Measurements from ENCODE around the gene GOLGA6L26.
A peak's percentile ranks its signal among the peaks of the same experiment; 100 is the strongest.
"Not testable (repeated sequence)": the region's sequence is repeated elsewhere in the genome, so short reads cannot be mapped to it uniquely, and the experiment has no call there.

The GOLGA6L26 gene

DNA sequence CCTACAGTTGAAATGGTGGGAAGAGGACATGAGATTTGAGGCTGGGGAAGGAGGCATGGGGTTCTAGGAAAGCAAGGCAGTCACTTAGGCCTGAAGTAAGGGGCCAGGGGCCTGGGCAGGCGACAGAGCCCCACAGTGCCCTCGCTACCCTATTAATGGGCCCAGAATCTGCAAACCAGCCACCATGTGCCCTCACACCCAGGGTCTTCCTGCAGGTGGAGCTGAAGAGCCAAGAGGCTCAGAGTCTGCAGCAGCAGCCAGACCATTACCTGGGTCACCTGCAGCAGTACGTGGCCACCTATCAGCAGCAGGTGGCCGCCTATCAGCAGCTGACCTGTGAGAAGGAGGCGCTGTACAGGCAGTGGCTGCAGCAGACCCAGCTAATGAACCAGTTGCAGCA lies 28.6 kb upstream of the GOLGA6L26 start:
- not testable (repeated sequence) for H3K27me3 ChIP-seq (replicated peaks; ENCODE audit: insufficient read depth, low read length); H3K9me3 ChIP-seq (replicated peaks; ENCODE audit: insufficient read depth, low read length); H3K4me1 ChIP-seq (ENCODE audit: low read length); H3K36me3 ChIP-seq (replicated peaks; ENCODE audit: insufficient read depth, low read length); H3K4me2 ChIP-seq (ENCODE audit: low read depth, low read length); H3K27ac ChIP-seq (ENCODE audit: low read length); H2AFZ ChIP-seq (ENCODE audit: low read length); H3K9me2 ChIP-seq (replicated peaks; ENCODE audit: insufficient read depth, low read length); H3F3A ChIP-seq (ENCODE audit: insufficient read depth, low read length); DNase-seq; H3K79me2 ChIP-seq (ENCODE audit: low read length); H4K20me1 ChIP-seq (ENCODE audit: insufficient read depth, low read length); H3K9ac ChIP-seq (ENCODE audit: low read length); H3K4me3 ChIP-seq (ENCODE audit: low read length)
- TF ChIP-seq, protein P1, sequence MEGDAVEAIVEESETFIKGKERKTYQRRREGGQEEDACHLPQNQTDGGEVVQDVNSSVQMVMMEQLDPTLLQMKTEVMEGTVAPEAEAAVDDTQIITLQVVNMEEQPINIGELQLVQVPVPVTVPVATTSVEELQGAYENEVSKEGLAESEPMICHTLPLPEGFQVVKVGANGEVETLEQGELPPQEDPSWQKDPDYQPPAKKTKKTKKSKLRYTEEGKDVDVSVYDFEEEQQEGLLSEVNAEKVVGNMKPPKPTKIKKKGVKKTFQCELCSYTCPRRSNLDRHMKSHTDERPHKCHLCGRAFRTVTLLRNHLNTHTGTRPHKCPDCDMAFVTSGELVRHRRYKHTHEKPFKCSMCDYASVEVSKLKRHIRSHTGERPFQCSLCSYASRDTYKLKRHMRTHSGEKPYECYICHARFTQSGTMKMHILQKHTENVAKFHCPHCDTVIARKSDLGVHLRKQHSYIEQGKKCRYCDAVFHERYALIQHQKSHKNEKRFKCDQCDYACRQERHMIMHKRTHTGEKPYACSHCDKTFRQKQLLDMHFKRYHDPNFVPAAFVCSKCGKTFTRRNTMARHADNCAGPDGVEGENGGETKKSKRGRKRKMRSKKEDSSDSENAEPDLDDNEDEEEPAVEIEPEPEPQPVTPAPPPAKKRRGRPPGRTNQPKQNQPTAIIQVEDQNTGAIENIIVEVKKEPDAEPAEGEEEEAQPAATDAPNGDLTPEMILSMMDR (IDR thresholded peaks at IDR 0.05; ENCODE audit: low read length), result peak; percentile 12; the same call in 1 of the 2 replicates

- H3K4me2 ChIP-seq (ENCODE audit: low read depth, low read length); H3K9ac ChIP-seq (ENCODE audit: low read length); H3K36me3 ChIP-seq (replicated peaks; ENCODE audit: insufficient read depth, low read length); H3K27ac ChIP-seq (ENCODE audit: low read length); DNase-seq; H3K4me3 ChIP-seq (ENCODE audit: low read length); H3K79me2 ChIP-seq (ENCODE audit: low read length); H3F3A ChIP-seq (ENCODE audit: insufficient read depth, low read length); H3K9me3 ChIP-seq (replicated peaks; ENCODE audit: insufficient read depth, low read length); H4K20me1 ChIP-seq (ENCODE audit: insufficient read depth, low read length); H3K9me2 ChIP-seq (replicated peaks; ENCODE audit: insufficient read depth, low read length); H2AFZ ChIP-seq (ENCODE audit: low read length); H3K27me3 ChIP-seq (replicated peaks; ENCODE audit: insufficient read depth, low read length); H3K4me1 ChIP-seq (ENCODE audit: low read length): not testable (repeated sequence)
Observed at GRCh38 chr15:23354448-23354847, 20.5 kb upstream of the GOLGA6L26 start, which contains the start of gene GOLGA8S. Gene GOLGA8S (plus strand): TSS chr15:23354748. CDS start chr15:23354810, 62 bp downstream.

DNA sequence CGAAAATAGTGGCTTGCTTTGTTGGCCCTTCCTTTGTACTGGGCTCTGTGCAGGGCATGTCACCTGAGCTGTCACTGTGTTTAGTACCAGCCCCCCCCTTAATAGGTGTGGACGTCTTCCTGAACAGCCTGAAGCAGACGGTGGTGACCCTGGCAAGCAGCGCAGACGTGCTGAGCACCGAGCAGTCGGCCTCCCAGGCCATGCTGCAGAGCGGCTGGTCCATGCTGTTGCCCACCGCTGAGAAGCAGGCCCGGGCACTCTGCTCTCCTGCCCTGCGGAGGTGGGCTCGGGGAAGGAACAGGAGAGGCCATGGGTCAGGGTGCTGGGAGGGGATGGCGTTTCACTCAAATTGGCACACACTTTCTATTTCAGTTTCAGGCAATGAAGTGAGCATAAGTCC lies 22.8 kb downstream of the GOLGA6L26 start:
- H3K4me2 ChIP-seq (ENCODE audit: low read depth, low read length); H3F3A ChIP-seq (ENCODE audit: insufficient read depth, low read length); H3K9me3 ChIP-seq (replicated peaks; ENCODE audit: insufficient read depth, low read length); H3K4me1 ChIP-seq (ENCODE audit: low read length); H3K27ac ChIP-seq (ENCODE audit: low read length); H2AFZ ChIP-seq (ENCODE audit: low read length); H3K9ac ChIP-seq (ENCODE audit: low read length); H3K4me3 ChIP-seq (ENCODE audit: low read length); DNase-seq; H3K27me3 ChIP-seq (replicated peaks; ENCODE audit: insufficient read depth, low read length); H3K9me2 ChIP-seq (replicated peaks; ENCODE audit: insufficient read depth, low read length); H3K36me3 ChIP-seq (replicated peaks; ENCODE audit: insufficient read depth, low read length); H4K20me1 ChIP-seq (ENCODE audit: insufficient read depth, low read length): not testable (repeated sequence)
- peaks cover 39% of the 10 kb centered on the region for H3K79me2 ChIP-seq (ENCODE audit: low read length)

DNA sequence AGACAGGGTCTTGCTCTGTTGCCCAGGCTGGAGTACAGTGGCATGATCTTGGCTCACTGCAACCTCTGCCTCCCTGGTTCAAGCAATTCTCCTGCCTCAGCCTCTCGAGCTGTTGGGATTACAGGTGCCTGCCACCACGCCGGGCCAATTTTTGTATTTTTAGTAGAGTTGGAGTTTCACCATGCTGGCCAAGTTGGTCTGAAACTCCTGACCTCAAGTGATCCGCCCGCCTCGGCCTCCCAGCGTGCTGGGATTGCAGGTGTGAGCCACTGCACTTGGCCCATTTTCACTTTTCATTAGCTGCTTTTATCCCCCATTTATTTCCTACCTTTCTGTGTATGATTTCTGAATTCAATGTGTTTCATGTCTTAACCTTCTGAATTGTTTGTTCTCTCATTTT lies 28.1 kb downstream of the GOLGA6L26 start:
- not testable (repeated sequence) for H3K9me2 ChIP-seq (replicated peaks; ENCODE audit: insufficient read depth, low read length); H3K9me3 ChIP-seq (replicated peaks; ENCODE audit: insufficient read depth, low read length); H3K4me1 ChIP-seq (ENCODE audit: low read length); H3K27me3 ChIP-seq (replicated peaks; ENCODE audit: insufficient read depth, low read length); H2AFZ ChIP-seq (ENCODE audit: low read length); H4K20me1 ChIP-seq (ENCODE audit: insufficient read depth, low read length); H3K36me3 ChIP-seq (replicated peaks; ENCODE audit: insufficient read depth, low read length)
- H3K4me2 ChIP-seq (ENCODE audit: low read depth, low read length), result peak overlapping the region; percentile 65
- H3K27ac ChIP-seq (ENCODE audit: low read length), result peak overlapping the region; percentile 85; the same call in 1 of the 2 replicates
- H3F3A ChIP-seq (ENCODE audit: insufficient read depth, low read length), result peaks cover 12% of the 10 kb centered on the region
- peaks cover 55% of the 10 kb centered on the region for H3K79me2 ChIP-seq (ENCODE audit: low read length)
- peak overlapping the region; percentile 53 for H3K4me3 ChIP-seq (ENCODE audit: low read length)
- H3K9ac ChIP-seq (ENCODE audit: low read length), result peak overlapping the region; percentile 61; the same call in 1 of the 2 replicates
- DNase-seq, result peak; percentile 63

DNA sequence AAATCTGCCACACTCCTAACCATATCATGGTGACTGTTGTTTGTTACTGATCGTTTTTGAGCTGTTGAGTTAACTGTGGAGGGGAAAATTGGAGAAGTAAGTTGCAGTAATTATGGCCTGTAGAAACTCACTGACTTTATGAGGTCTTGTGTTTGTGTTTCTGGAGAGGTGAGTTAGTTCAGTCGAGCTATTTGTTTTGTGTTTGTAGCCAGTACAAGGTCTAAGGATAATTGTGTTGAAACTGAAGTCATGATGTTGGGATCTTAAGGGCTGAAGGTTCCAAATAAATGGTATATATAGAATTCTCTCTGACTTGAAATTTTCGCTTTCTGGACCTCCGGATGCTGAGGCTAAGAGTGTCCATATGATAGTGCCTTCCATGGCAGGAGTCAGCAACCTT lies 29.2 kb downstream of the GOLGA6L26 start:
- not testable (repeated sequence) for H3K9me2 ChIP-seq (replicated peaks; ENCODE audit: insufficient read depth, low read length); H3K4me1 ChIP-seq (ENCODE audit: low read length); H4K20me1 ChIP-seq (ENCODE audit: insufficient read depth, low read length); H3K36me3 ChIP-seq (replicated peaks; ENCODE audit: insufficient read depth, low read length); H3K9me3 ChIP-seq (replicated peaks; ENCODE audit: insufficient read depth, low read length); H3K27me3 ChIP-seq (replicated peaks; ENCODE audit: insufficient read depth, low read length); H2AFZ ChIP-seq (ENCODE audit: low read length)
- H3K4me2 ChIP-seq (ENCODE audit: low read depth, low read length), result peak overlapping the region; percentile 49; the same call in 1 of the 2 replicates
- peak overlapping the region; percentile 85; the same call in 1 of the 2 replicates for H3K27ac ChIP-seq (ENCODE audit: low read length)
- peak overlapping the region; percentile 61 for H3K9ac ChIP-seq (ENCODE audit: low read length)
- H3K79me2 ChIP-seq (ENCODE audit: low read length), result peaks cover 45% of the 10 kb centered on the region
- peak; percentile 4 for DNase-seq
- H3K4me3 ChIP-seq (ENCODE audit: low read length), result peak overlapping the region; percentile 53
- H3F3A ChIP-seq (ENCODE audit: insufficient read depth, low read length), result peaks cover 12% of the 10 kb centered on the region

DNA sequence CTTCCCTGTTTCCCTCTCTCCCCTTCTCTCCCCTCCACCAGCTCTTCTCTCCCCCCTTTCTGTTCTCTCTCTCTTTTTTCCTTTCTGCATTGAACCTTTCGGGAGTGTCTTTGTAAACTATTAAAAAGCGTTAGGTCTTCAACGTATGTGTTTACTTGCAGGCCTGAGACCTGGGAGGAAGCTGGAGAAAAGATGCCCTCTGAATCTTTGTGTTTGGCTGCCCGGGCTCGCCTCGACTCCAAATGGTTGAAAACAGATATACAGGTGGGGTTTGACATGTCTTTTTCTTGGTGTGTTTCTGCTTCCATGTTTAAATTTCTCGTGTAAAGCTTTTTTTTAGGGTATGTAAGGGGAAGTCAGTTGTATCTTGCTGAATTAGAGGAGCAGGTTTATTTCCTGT lies 29.7 kb downstream of the GOLGA6L26 start:
- peak overlapping the region; percentile 53; the same call in 1 of the 2 replicates for H3K4me3 ChIP-seq (ENCODE audit: low read length)
- H2AFZ ChIP-seq (ENCODE audit: low read length); H3K4me1 ChIP-seq (ENCODE audit: low read length); H3K4me2 ChIP-seq (ENCODE audit: low read depth, low read length); H3K9me3 ChIP-seq (replicated peaks; ENCODE audit: insufficient read depth, low read length); H4K20me1 ChIP-seq (ENCODE audit: insufficient read depth, low read length); H3K36me3 ChIP-seq (replicated peaks; ENCODE audit: insufficient read depth, low read length); H3K27me3 ChIP-seq (replicated peaks; ENCODE audit: insufficient read depth, low read length); H3K9me2 ChIP-seq (replicated peaks; ENCODE audit: insufficient read depth, low read length): not testable (repeated sequence)
- H3F3A ChIP-seq (ENCODE audit: insufficient read depth, low read length), result peaks cover 12% of the 10 kb centered on the region
- peak overlapping the region; percentile 61 for H3K9ac ChIP-seq (ENCODE audit: low read length)
- peaks cover 39% of the 10 kb centered on the region for H3K79me2 ChIP-seq (ENCODE audit: low read length)
- H3K27ac ChIP-seq (ENCODE audit: low read length), result peak overlapping the region; percentile 85; the same call in 1 of the 2 replicates
- DNase-seq, result peak; percentile 5

DNA sequence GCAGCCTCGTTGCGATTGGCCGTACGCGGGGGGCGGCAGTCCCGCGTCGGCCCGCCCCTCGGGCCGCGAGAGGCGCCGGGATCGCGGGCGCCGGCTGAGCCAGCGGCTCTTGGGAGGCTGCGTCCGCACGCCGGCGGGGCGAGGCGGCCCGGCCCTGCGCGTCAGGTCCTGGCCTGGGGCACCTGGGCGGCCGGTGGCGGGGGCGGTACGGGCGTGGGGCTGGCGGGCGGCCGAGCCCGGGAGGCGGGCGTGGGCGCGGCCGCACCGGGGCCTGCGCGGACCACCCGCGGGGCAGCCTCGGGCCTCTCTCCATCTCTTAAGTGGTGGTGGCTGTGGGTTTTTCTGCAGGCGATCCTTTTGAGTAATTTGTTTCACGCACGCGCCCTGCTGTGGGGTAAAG lies 30.3 kb downstream of the GOLGA6L26 start:
- not testable (repeated sequence) for H2AFZ ChIP-seq (ENCODE audit: low read length); H3K4me1 ChIP-seq (ENCODE audit: low read length); H3K27me3 ChIP-seq (replicated peaks; ENCODE audit: insufficient read depth, low read length); H3K9me3 ChIP-seq (replicated peaks; ENCODE audit: insufficient read depth, low read length); H4K20me1 ChIP-seq (ENCODE audit: insufficient read depth, low read length); H3K4me3 ChIP-seq (ENCODE audit: low read length); H3K27ac ChIP-seq (ENCODE audit: low read length); H3K9ac ChIP-seq (ENCODE audit: low read length); H3K36me3 ChIP-seq (replicated peaks; ENCODE audit: insufficient read depth, low read length); H3K4me2 ChIP-seq (ENCODE audit: low read depth, low read length); H3K9me2 ChIP-seq (replicated peaks; ENCODE audit: insufficient read depth, low read length)
- Histone ChIP-seq H3K79me2 (ENCODE audit: low read length) (peaks cover 33% of the 10 kb centered on the region), H3F3A (ENCODE audit: insufficient read depth, low read length) (peaks cover 12% of the 10 kb centered on the region)
- DNase-seq, result peak; percentile 23
